CD4-positive, alpha-beta T cell treated with Interleukin-4 for 1 hour (primary cell): ENCODE measurements around the gene CAMP.

Experiments
- DNase-seq, 2 donors: peaks; one replicate each; pipeline ENCODE4 v3.0.0-alpha.2; 2020 to 2022

CAMP gene

GRCh38 chr3:48215019-48215418 is 8.3 kb upstream of the CAMP start:
- DNase-seq: no peak

GRCh38 chr3:48215466-48215865 is 7.8 kb upstream of the CAMP start:
- no peak for DNase-seq

- no peak for DNase-seq
Measured at GRCh38 chr3:48215876-48216275, 7.4 kb upstream of the CAMP start.

- DNase-seq: no peak
Measured at GRCh38 chr3:48217449-48217848, 5.8 kb upstream of the CAMP start.

GRCh38 chr3:48218537-48218936 is 4.8 kb upstream of the CAMP start:
- no peak for DNase-seq

- no peak for DNase-seq
Measured at GRCh38 chr3:48219543-48219942, 3.8 kb upstream of the CAMP start.

GRCh38 chr3:48220746-48221145 is 2.5 kb upstream of the CAMP start:
- DNase-seq: no peak

GRCh38 chr3:48225587-48225986 is 2.3 kb downstream of the CAMP start:
- no peak for DNase-seq

GRCh38 chr3:48226939-48227338 is 3.6 kb downstream of the CAMP start:
- DNase-seq: no peak

- DNase-seq: no peak
Measured at GRCh38 chr3:48232232-48232631, 8.9 kb downstream of the CAMP start.

GRCh38 chr3:48232734-48233133 is 9.4 kb downstream of the CAMP start:
- DNase-seq: peak; percentile 56 to 57

GRCh38 chr3:48233542-48233941 is 10.2 kb downstream of the CAMP start:
- no peak for DNase-seq

GRCh38 chr3:48236531-48236930 is 13.2 kb downstream of the CAMP start:
- DNase-seq: no peak

GRCh38 chr3:48238531-48239085 is 15.3 kb downstream of the CAMP start:
- DNase-seq: no peak

GRCh38 chr3:48240000-48240963 is 17.0 kb downstream of the CAMP start:
- no peak for DNase-seq

- DNase-seq: no peak
Measured at GRCh38 chr3:48241796-48242455, 18.6 kb downstream of the CAMP start.

- no peak for DNase-seq
Measured at GRCh38 chr3:48243886-48244285, 20.6 kb downstream of the CAMP start.

GRCh38 chr3:48244461-48244860 is 21.2 kb downstream of the CAMP start:
- no peak for DNase-seq

GRCh38 chr3:48245136-48245535 is 21.8 kb downstream of the CAMP start:
- DNase-seq: no peak

GRCh38 chr3:48247401-48247811 is 24.1 kb downstream of the CAMP start:
- DNase-seq: no peak

GRCh38 chr3:48248095-48248850 is 25.0 kb downstream of the CAMP start:
- no peak for DNase-seq

- no peak for DNase-seq
Measured at GRCh38 chr3:48256557-48256956, 33.3 kb downstream of the CAMP start.

GRCh38 chr3:48258530-48258929 is 35.2 kb downstream of the CAMP start:
- DNase-seq: no peak
